HK-2 (cell line): ENCODE measurements around the gene VPS13D.

Experiments used
- DNase-seq: peaks from one replicate; pipeline ENCODE4 v3.0.0-alpha.2; 2018; ENCODE audit not compliant: unreplicated experiment

VPS13D gene

DNA sequence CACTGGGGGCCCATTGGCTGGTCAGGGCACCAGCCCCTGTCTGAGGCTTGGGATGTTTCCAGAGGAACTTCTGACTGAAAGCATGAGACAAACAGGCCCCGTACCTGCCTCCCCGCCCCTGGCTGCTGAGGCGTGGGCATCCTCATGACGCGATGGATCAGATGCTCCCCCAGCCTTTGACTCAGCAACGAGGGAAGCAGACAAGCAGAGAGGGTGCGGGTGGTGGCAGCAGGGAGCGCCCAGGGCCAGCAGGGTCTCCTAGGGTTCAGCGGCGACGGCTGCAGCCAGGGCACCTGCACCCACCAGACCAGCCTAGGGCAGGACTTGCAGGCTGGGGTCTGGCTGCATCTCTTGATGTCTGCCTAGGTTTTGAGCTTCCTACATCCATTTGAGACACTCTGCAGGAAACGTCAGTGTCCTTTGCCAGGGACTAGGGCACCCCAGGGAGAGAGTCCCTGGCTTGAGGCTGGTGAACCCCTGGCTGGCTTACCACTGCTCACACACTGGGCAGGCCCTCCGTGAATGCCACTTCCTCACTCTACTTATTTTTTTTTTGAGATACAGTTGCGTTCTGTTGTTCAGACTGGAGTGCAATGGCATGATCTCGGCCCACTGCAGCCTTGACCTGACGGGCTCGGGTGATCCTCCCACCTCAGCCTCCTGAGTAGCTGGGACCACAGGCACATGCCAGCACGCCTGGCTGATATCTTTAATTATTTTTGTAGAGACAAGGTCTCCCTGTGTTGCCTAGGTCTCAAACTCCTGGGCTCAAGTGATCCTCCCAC, 324.9 kb downstream of the VPS13D start:
- DNase-seq = no peak

DNA sequence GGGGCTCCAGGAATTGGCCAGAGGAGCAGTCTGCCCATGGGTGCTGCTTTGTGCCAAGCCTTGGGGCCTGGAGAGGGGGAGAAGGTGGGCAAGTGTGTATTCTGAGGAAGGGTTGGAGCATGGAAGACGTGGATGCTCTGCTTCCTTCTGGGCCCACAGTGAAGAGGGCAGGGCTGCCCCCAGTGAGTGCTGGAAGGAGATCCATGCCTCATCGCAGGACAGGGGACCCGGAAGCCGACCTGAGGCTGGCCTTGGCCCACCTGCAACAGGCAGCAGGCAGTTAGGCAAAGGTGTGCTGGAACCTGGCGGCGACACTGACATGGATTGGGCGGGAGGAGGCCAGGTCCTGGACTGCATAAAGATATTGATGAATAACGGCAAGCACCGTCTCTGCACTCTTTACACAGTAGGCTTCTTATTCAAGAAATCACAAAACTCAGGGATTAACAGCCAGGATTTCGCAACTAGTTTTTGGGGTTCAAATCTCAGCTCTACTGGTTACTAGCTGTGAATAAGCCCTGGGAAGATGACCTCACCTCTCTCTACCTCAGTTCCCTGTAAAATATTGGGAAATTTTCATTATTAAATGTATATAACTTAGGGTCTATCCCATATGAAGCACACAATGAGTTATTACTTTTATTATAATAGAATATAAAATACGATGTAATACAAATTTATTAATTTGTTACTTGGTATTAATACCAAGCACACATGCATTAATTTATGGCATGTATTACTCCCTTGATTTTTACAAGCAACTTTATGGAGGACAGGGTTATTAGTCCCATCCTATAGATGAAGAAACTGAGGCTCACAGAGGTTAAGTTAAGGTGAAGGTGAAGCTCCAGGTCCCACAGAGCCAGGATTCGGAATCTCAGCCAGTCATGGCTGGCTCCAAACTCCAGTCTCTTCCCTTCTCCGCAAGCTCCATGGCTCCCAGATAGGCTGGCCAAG, 325.9 kb downstream of the VPS13D start:
- no peak for DNase-seq

DNA sequence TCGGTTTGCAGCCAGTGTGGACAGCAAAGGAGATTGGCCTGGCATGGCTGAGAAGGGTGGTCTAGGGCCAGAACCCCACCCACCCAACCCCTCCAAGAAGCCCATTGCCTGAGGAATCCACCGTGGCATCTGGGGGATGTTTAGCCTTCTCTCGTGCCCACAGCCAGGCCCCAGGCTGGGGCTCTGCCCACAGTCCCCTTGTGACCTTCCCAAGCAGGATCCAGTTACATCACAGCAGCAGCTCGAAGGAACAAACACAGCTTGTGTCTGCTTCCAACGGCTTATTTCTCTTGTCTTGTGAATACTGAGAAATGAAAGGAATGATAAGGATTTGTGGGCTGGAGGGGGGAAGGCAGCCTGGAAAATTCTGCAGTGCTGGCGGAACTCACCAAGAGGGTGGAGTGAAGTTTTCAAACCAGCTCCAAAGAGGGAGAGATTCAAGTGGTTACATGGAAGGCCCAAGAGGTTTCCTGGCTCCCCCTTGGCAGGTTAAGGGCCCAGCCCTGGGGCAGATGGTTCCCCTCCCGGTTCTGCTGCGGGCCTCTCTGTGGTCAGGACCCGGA, 326.6 kb downstream of the VPS13D start:
- DNase-seq = no peak

DNA sequence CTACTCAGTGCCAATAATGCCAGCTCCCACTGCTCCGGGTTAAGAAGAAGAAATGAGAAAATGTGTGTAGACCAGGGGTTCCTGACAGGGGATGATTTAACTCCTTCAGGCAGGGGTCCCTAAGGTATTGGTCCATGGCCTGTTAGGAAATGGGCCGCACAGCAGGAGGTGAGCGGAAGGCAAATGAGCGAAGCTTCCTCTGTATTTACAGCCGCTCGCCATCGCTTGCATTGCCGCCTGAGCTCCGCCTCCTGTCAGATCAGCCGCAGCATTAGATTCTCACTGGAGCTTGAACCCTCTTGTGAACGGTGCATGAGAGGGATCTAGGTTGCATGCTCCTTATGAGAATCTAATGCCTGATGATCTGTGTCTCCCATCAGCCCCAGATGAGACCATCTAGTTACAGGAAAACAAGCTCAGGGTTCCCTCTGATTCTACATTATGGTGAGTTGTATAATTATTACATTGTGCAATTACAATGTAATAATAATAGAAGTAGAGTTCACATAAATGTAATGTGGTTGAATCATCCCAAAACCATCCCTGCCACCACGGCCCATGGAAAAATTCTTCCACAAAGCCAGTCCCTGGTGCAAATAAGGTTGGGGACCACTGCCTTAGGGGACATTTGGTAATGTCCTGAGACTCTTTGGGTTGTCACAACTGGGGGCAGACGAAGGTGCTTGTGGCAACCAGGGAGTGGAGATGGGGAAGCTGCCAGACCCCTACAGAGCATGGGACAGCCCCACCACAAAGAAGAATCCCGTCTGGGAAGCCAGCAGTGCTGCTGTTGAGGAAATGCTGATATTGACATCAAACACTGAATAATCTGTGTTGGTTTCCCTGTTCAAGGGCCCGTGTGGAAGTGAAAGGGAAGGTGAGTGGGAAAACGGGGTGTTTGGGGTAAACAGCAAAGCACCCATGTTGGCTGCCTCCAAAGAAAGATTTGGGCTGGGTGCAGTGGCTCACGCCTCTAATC, 327.4 kb downstream of the VPS13D start:
- no peak for DNase-seq

DNA sequence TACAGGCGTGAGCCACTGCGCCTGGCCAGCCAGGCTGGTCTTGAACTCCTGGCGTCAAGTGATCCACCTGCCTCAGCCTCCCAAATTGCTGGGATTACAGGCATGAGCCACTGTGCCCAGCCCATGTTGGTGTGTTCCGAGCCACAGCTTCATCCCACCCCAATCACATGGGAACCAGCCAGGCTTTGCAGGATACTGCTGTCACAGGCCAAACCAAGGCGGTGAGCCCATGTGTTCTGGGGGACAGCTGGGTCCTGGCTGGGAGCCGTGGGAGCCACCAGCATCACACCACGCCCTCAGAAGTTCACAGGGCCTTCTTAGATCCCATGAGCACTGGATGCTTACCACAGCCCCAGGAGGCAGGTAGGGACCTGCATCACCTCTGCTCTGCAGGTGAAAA, 331.3 kb downstream of the VPS13D start:
- no peak for DNase-seq
